Esophagus (tissue), 2 donors: Measurements from ENCODE around the gene BHMT. TPM values are rescaled to one million over a fixed set of nuclear protein-coding genes. Genes with fewer than 3 reads are reported as not detected.
"Not testable (repeated sequence)": the region's sequence is repeated elsewhere in the genome, so short reads cannot be mapped to it uniquely, and the experiment has no call there.

ENCODE experiments used
- H3K27ac ChIP-seq, 2 donors: one replicate each; pipeline ENCODE4 v1.5.1; 2013; ENCODE audit warnings: low read depth in 2 of 2, mild to moderate bottlenecking in 2 of 2, inconsistent platforms in 1 of 2, low read length in 1 of 2, moderate library complexity in 1 of 2
- H3K27me3 ChIP-seq, 2 donors: one replicate each; pipeline ENCODE4 v1.6.1; 2013; ENCODE audit warnings: low read length in 2 of 2, control low read depth in 1 of 2, mild to moderate bottlenecking in 1 of 2; ENCODE audit not compliant: insufficient read depth in 2 of 2, control insufficient read depth in 1 of 2
- H3K36me3 ChIP-seq, 2 donors: one replicate each; pipeline ENCODE4 v1.6.1; 2013; ENCODE audit warnings: low read length in 1 of 2; ENCODE audit not compliant: control insufficient read depth in 2 of 2, insufficient read depth in 2 of 2
- H3K4me1 ChIP-seq, 2 donors: one replicate each; pipeline ENCODE4 v1.6.1; 2013; ENCODE audit warnings: low read length in 1 of 2; ENCODE audit not compliant: control insufficient read depth in 2 of 2, insufficient read depth in 2 of 2
- H3K4me3 ChIP-seq, 2 donors: one replicate each; pipeline ENCODE4 v1.5.1; 2013; ENCODE audit warnings: low read length in 2 of 2, mild to moderate bottlenecking in 2 of 2, low read depth in 1 of 2, moderate library complexity in 1 of 2
- H3K9me3 ChIP-seq, 2 donors: one replicate each; pipeline ENCODE4 v1.6.1; 2013; ENCODE audit warnings: mild to moderate bottlenecking in 2 of 2, low read depth in 1 of 2, low read length in 1 of 2, moderate library complexity in 1 of 2; ENCODE audit not compliant: control insufficient read depth in 2 of 2, insufficient read depth in 1 of 2
- WGBS, 2 donors: extraction: QIAGEN DNeasy Blood & Tissue Kit; methylation state at CpG; one replicate each; pipeline ENCODE4 v1.1.7; 2013; 5-methylcytosine and 5-hydroxymethylcytosine counted together
- polyA plus RNA-seq, 2 donors: library from polyadenylated mRNA; stranded (reverse); fragments of 200-250 nt; gene quantifications; one replicate each; pipeline ENCODE4 v1.2.3, GENCODE V29; 2013
- donor health status: healthy with polysubstance abuse.
- donor health status: Bipolar disorder and iron deficiency.

Gene BHMT
- polyA plus RNA-seq, 2 donors = 0.10 to 0.16 TPM

- H3K4me1 ChIP-seq, H3K36me3 ChIP-seq, H3K4me3 ChIP-seq, H3K27me3 ChIP-seq, H3K27ac ChIP-seq, H3K9me3 ChIP-seq: not testable (repeated sequence)
- 63 to 71% methylated on average over 7 of the region's 7 CpGs for WGBS, 2 donors
Observed at GRCh38 chr5:79161647-79162046, 50.0 kb downstream of the BHMT start.

GRCh38 chr5:79168031-79168430 is 56.4 kb downstream of the BHMT start:
- Histone ChIP-seq H3K27me3 (no peaks in the 10 kb centered on the region), H3K27ac (no peak overlapping the region), H3K9me3 (no peaks in the 10 kb centered on the region), H3K4me3 (no peak overlapping the region), H3K36me3 (no peaks in the 10 kb centered on the region), H3K4me1 (no peaks in the 10 kb centered on the region)

GRCh38 chr5:79170661-79171060 is 59.1 kb downstream of the BHMT start:
- Histone ChIP-seq H3K36me3 (no peaks in the 10 kb centered on the region), H3K4me1 (no peaks in the 10 kb centered on the region), H3K9me3 (no peaks in the 10 kb centered on the region), H3K27ac (no peak overlapping the region), H3K27me3 (no peaks in the 10 kb centered on the region), H3K4me3 (no peak overlapping the region)

- Histone ChIP-seq H3K9me3 (no peaks in the 10 kb centered on the region), H3K4me3 (no peak overlapping the region), H3K36me3 (no peaks in the 10 kb centered on the region), H3K4me1 (no peaks in the 10 kb centered on the region), H3K27ac (no peak overlapping the region), H3K27me3 (no peaks in the 10 kb centered on the region)
- WGBS, 2 donors = 69 to 79% methylated on average over 6 of the region's 6 CpGs
Observed at GRCh38 chr5:79171635-79172245, 60.1 kb downstream of the BHMT start.

- Histone ChIP-seq H3K27me3 (no peaks in the 10 kb centered on the region), H3K27ac (no peak overlapping the region), H3K4me3 (no peak overlapping the region), H3K9me3 (no peaks in the 10 kb centered on the region), H3K36me3 (no peaks in the 10 kb centered on the region), H3K4me1 (no peaks in the 10 kb centered on the region)
- WGBS, 2 donors = 88 to 90% methylated on average over 1 of the region's 1 CpG
Observed at GRCh38 chr5:79172269-79172668, 60.7 kb downstream of the BHMT start.

- Histone ChIP-seq H3K9me3 (no peaks in the 10 kb centered on the region), H3K27me3 (no peaks in the 10 kb centered on the region), H3K36me3 (no peaks in the 10 kb centered on the region), H3K4me3 (no peak overlapping the region), H3K27ac (no peak overlapping the region), H3K4me1 (no peaks in the 10 kb centered on the region)
- WGBS, 2 donors = 63 to 67% methylated on average over 6 of the region's 6 CpGs
Observed at GRCh38 chr5:79173626-79174025, 62.0 kb downstream of the BHMT start.

GRCh38 chr5:79180449-79180848 is 68.8 kb downstream of the BHMT start:
- H3K4me3 ChIP-seq, H3K36me3 ChIP-seq, H3K27me3 ChIP-seq, H3K27ac ChIP-seq, H3K4me1 ChIP-seq, H3K9me3 ChIP-seq: not testable (repeated sequence)
- WGBS, 2 donors = 86 to 92% methylated on average over 4 of the region's 4 CpGs

GRCh38 chr5:79181419-79182022 is 69.9 kb downstream of the BHMT start:
- H3K4me1 ChIP-seq = no peaks in the 10 kb centered on the region
- H3K27ac ChIP-seq = peak overlapping the region in 1 of 2 donors; percentile 60
- no peak overlapping the region for H3K4me3 ChIP-seq
- H3K9me3 ChIP-seq = no peaks in the 10 kb centered on the region
- 70 to 74% methylated on average over 1 of the region's 1 CpG for WGBS, 2 donors
- H3K27me3 ChIP-seq = no peaks in the 10 kb centered on the region
- H3K36me3 ChIP-seq = no peaks in the 10 kb centered on the region
